SIG-M5 treated with dmso at 0.1 percent for 504 hours (cell line): ENCODE measurements around the gene HSD17B1.

Experiments
- DNase-seq: peaks from one replicate; lab custom pipeline; 2025; ENCODE audit not compliant: unreplicated experiment; lab: John Stamatoyannopoulos, UW

The HSD17B1 gene

GRCh38 chr17:42603318-42603717 lies 50.6 kb downstream of the HSD17B1 start:
- DNase-seq: no peak
